Natural killer cell treated with Interleukin-12 subunit alpha and Interleukin-12 subunit beta and Interleukin-15 and Interleukin-18, amount 100 ng/mL, for 72 hours (primary cell): ENCODE results near the gene GAS7. TPM values are rescaled to one million over a fixed set of nuclear protein-coding genes. Genes with fewer than 3 reads are reported as not detected.
"Not testable (repeated sequence)": the region's sequence is repeated elsewhere in the genome, so short reads cannot be mapped to it uniquely, and the experiment has no call there.

Source experiments
- ATAC-seq, 2 donors: fragments of 150-1000 bp; cut with Tn5 transposase in 1 of 2; sonication (Bioruptor Pico), chemical (Tn5 transposase) in 1 of 2; 2 replicates each; pipeline ENCODE4 v1.10.0; 2021
- DNase-seq: peaks from one replicate; pipeline ENCODE4 v3.0.0; 2022; ENCODE audit warnings: low spot score
- H3K27ac Mint-ChIP-seq, 2 donors: 1 replicate in 1 of 2; 2 replicates in 1 of 2; pipeline ENCODE4 v1.8.0; 2022; ENCODE audit warnings: mixed read lengths in 2 of 2, mild to moderate bottlenecking in 1 of 2, moderate library complexity in 1 of 2
- H3K27me3 Mint-ChIP-seq, 2 donors: 1 replicate in 1 of 2; 2 replicates in 1 of 2; pipeline ENCODE4 v1.8.0; 2022; ENCODE audit warnings: mixed read lengths in 2 of 2
- H3K36me3 Mint-ChIP-seq: one replicate; pipeline ENCODE4 v1.8.0; 2022; ENCODE audit warnings: mixed read lengths
- H3K4me1 Mint-ChIP-seq, 2 donors: 1 replicate in 1 of 2; 2 replicates in 1 of 2; pipeline ENCODE4 v1.8.0; 2022; ENCODE audit warnings: low read depth in 2 of 2, mixed read lengths in 2 of 2, mild to moderate bottlenecking in 1 of 2
- H3K4me3 Mint-ChIP-seq: one replicate; pipeline ENCODE4 v1.8.0; 2022; ENCODE audit warnings: mixed read lengths
- H3K9me3 Mint-ChIP-seq: 2 replicates; pipeline ENCODE4 v1.8.0; 2022; ENCODE audit warnings: mixed read lengths
- total RNA-seq, 2 donors: library from RNA; stranded (reverse); gene quantifications; one replicate each; pipeline ENCODE4 v1.2.3, GENCODE V29; 2022

GAS7 gene
- total RNA-seq, 2 donors from 2014 or later = 4.9 to 5.5 TPM

DNA sequence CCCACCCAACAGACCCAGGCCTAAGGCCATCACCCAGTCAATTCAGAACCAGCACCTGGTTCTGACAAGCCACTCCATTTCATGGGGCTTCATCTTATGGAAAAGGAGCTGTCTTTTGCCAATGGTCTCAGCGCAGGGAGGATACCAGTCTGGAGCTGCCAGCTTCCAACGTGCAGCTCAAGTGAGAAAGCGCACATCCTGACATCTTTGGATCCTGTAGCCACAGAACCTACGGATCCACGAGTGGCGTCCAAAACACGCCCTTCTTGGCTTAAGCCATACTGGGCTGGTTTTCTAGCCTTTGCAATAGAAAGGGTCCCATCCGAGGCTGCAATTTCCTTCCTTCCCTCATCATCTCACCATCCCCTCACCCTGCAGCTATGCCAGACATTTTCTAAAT is 101.8 kb downstream of the GAS7 start:
- Mint-ChIP-seq H3K4me3 (peak overlapping the region; percentile 46), H3K4me1 (peaks cover 26 to 28% of the 10 kb centered on the region in 2 donors), H3K27me3 (no peaks in the 10 kb centered on the region), H3K36me3 (peaks cover 5% of the 10 kb centered on the region), H3K27ac (peak overlapping the region; percentile 36 to 38), H3K9me3 (peaks cover 4% of the 10 kb centered on the region)
- no peak for ATAC-seq
- DNase-seq = no peak

DNA sequence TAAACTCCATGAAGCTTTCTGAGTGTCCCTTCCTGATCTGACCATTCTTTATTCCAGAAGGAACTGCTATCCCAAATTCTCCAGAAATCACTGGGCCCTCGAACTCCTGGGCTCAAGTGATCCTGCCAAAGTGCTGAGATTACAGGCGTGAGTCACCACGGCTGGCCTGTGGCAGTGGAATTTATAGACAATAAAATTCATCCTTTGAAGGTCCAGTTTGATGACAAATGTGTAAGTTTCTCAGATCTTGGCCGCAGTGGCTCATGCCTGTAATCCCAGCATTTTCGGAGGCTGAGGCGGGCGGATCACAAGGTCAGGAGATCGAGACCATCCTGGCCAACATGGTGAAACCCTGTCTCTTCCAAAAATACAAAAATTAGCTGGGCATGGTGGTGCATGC is 103.1 kb downstream of the GAS7 start:
- H3K9me3 Mint-ChIP-seq, DNase-seq, H3K27me3 Mint-ChIP-seq, H3K36me3 Mint-ChIP-seq, H3K4me3 Mint-ChIP-seq, ATAC-seq: not testable (repeated sequence)
- Mint-ChIP-seq H3K27ac (peak overlapping the region in 1 of 2 donors; percentile 36), H3K4me1 (peaks cover 26 to 28% of the 10 kb centered on the region in 2 donors)

- peaks cover 5% of the 10 kb centered on the region for H3K36me3 Mint-ChIP-seq
- H3K27me3 Mint-ChIP-seq = no peaks in the 10 kb centered on the region
- DNase-seq (no peak), ATAC-seq (no peak)
- H3K4me3 Mint-ChIP-seq = no peak overlapping the region
- no peak overlapping the region for H3K27ac Mint-ChIP-seq
- H3K9me3 Mint-ChIP-seq = peaks cover 4% of the 10 kb centered on the region
- H3K4me1 Mint-ChIP-seq = peaks cover 23 to 26% of the 10 kb centered on the region in 2 donors
Observed at GRCh38 chr17:10094797-10095196, 103.6 kb downstream of the GAS7 start.

GRCh38 chr17:10092595-10092994 is 105.8 kb downstream of the GAS7 start:
- peaks cover 25 to 34% of the 10 kb centered on the region in 2 donors for H3K4me1 Mint-ChIP-seq
- H3K4me3 Mint-ChIP-seq = no peak overlapping the region
- no peak for DNase-seq
- peak overlapping the region in 1 of 2 donors; percentile 14 for H3K27ac Mint-ChIP-seq
- no peak for ATAC-seq
- peaks cover 4% of the 10 kb centered on the region for H3K9me3 Mint-ChIP-seq
- H3K27me3 Mint-ChIP-seq = no peaks in the 10 kb centered on the region
- H3K36me3 Mint-ChIP-seq = peaks cover 5% of the 10 kb centered on the region

DNA sequence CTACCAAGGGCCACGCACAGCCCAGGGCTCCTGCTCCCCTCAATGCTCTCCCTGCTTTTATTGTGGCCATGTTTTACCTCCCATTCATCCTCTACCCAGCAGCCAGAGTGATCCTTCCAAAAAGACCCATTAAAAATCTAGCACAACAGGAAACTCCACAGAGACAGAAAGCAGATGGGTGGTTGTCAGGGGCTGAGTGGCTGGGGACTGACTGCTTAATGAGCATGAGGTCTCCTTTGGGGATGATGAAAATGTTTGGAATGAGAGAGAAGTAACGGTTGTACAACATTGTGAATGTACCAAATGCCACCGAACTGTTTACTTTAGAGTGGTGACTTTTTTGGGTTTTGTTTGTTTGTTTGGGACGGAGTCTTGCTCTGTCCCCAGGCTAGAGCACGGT is 107.4 kb downstream of the GAS7 start:
- peaks cover 27 to 40% of the 10 kb centered on the region in 2 donors for H3K4me1 Mint-ChIP-seq
- H3K27ac Mint-ChIP-seq = no peak overlapping the region
- H3K36me3 Mint-ChIP-seq = peaks cover 5% of the 10 kb centered on the region
- H3K9me3 Mint-ChIP-seq = peaks cover 4% of the 10 kb centered on the region
- no peak overlapping the region for H3K4me3 Mint-ChIP-seq
- ATAC-seq (no peak), DNase-seq (no peak)
- no peaks in the 10 kb centered on the region for H3K27me3 Mint-ChIP-seq

- DNase-seq (no peak), ATAC-seq (no peak)
- Mint-ChIP-seq H3K27ac (no peak overlapping the region), H3K27me3 (no peaks in the 10 kb centered on the region), H3K4me1 (peaks cover 20 to 40% of the 10 kb centered on the region in 2 donors), H3K9me3 (peaks cover 4% of the 10 kb centered on the region), H3K36me3 (peaks cover 5% of the 10 kb centered on the region), H3K4me3 (no peak overlapping the region)
Observed at GRCh38 chr17:10089196-10089804, 109.1 kb downstream of the GAS7 start.

DNA sequence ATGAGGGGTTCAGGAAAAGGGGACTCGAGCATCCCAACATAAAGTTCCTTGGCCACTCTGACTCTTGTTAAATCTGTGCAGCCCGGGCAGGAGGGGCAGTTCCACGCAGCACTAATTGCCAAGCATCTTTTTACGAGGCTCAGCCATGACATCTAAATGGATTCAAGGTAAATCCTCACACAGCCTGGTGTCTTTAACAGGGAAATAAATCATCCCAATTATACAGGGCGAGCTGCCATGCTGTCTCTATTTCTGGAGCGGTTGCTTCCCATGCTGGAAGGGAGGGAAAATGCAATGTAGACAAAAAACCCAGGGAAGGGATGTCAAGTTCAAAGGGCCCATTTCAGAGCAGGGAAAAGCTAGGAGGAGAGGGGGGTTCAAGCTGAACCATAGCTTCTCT is 110.0 kb downstream of the GAS7 start:
- Mint-ChIP-seq H3K4me1 (peaks cover 20 to 43% of the 10 kb centered on the region in 2 donors), H3K27me3 (no peaks in the 10 kb centered on the region), H3K36me3 (peaks cover 5% of the 10 kb centered on the region), H3K9me3 (peaks cover 4% of the 10 kb centered on the region), H3K27ac (no peak overlapping the region), H3K4me3 (no peak overlapping the region)
- ATAC-seq (no peak), DNase-seq (no peak)

DNA sequence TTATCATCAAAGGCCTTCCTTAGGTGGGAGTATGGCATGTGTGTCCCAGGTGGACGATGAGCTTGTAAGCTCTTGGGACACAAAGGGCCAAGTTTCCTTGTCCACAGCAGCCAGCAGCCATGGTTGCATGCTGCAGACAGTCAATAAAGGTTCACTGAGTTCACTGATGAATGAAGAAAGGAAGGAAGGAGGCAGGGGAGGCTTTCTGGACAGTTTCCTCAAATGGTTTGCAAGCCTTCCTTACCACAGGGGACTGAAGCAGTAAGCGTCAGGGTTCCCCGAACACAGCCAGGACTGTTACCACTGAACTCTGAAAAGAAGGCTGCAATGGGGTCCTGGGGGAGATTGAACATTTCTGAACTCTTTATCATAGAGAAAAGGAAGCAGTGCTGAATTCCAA is 111.1 kb downstream of the GAS7 start:
- no peaks in the 10 kb centered on the region for H3K27me3 Mint-ChIP-seq
- no peaks in the 10 kb centered on the region for H3K9me3 Mint-ChIP-seq
- H3K4me1 Mint-ChIP-seq = peaks cover 25 to 46% of the 10 kb centered on the region in 2 donors
- H3K4me3 Mint-ChIP-seq = no peak overlapping the region
- DNase-seq = no peak
- no peak for ATAC-seq
- no peaks in the 10 kb centered on the region for H3K36me3 Mint-ChIP-seq
- H3K27ac Mint-ChIP-seq = peak overlapping the region in 1 of 2 donors; percentile 73

DNA sequence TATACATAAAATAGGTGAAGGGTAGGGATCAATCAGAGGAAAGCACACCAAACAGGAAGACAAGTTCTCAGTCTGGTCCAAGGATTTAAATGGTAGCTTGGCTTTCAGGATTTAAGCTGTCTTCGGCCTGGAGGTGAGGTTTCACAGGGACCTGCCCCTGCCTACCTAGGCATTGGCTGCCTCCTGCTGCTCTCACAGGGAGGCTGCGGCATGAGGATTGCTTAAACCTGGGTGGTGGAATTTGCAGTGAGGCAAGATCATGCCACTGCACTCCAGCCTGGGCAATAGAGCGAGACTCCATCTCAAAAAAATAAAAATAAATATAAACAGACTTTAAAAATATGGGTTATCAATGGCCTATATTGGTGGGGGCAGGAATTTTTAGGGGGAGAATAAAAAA is 114.5 kb downstream of the GAS7 start:
- Mint-ChIP-seq H3K27ac (peak overlapping the region in 1 of 2 donors; percentile 80), H3K4me3 (no peak overlapping the region), H3K9me3 (no peaks in the 10 kb centered on the region), H3K4me1 (peaks cover 53 to 60% of the 10 kb centered on the region in 2 donors), H3K36me3 (peaks cover 9% of the 10 kb centered on the region), H3K27me3 (no peaks in the 10 kb centered on the region)
- ATAC-seq (no peak), DNase-seq (no peak)

- peak; percentile 52 to 60 for ATAC-seq
- no peak for DNase-seq
- Mint-ChIP-seq H3K9me3 (no peaks in the 10 kb centered on the region), H3K4me1 (peaks cover 64 to 67% of the 10 kb centered on the region in 2 donors), H3K27me3 (no peaks in the 10 kb centered on the region), H3K27ac (peak overlapping the region; percentile 25 to 78), H3K4me3 (no peak overlapping the region), H3K36me3 (peaks cover 9% of the 10 kb centered on the region)
Observed at GRCh38 chr17:10082795-10083194, 115.6 kb downstream of the GAS7 start.

GRCh38 chr17:10081571-10082169 is 116.7 kb downstream of the GAS7 start:
- no peaks in the 10 kb centered on the region for H3K27me3 Mint-ChIP-seq
- H3K9me3 Mint-ChIP-seq = peaks cover 2% of the 10 kb centered on the region
- H3K4me1 Mint-ChIP-seq = peaks cover 60 to 63% of the 10 kb centered on the region in 2 donors
- ATAC-seq = peak; percentile 69 to 73
- peak overlapping the region; percentile 56 to 78 for H3K27ac Mint-ChIP-seq
- H3K36me3 Mint-ChIP-seq = peaks cover 9% of the 10 kb centered on the region
- no peak for DNase-seq
- H3K4me3 Mint-ChIP-seq = peak overlapping the region; percentile 71

GRCh38 chr17:10077561-10078299 is 120.7 kb downstream of the GAS7 start:
- H3K9me3 Mint-ChIP-seq = peaks cover 2% of the 10 kb centered on the region
- H3K27me3 Mint-ChIP-seq = no peaks in the 10 kb centered on the region
- DNase-seq (no peak), ATAC-seq (peak; percentile 43 to 82)
- peak overlapping the region; percentile 23 to 56 for H3K27ac Mint-ChIP-seq
- peaks cover 9% of the 10 kb centered on the region for H3K36me3 Mint-ChIP-seq
- peak overlapping the region; percentile 25 for H3K4me3 Mint-ChIP-seq
- peaks cover 50 to 54% of the 10 kb centered on the region in 2 donors for H3K4me1 Mint-ChIP-seq

GRCh38 chr17:10075919-10076318 is 122.5 kb downstream of the GAS7 start:
- Mint-ChIP-seq H3K9me3 (peaks cover 2% of the 10 kb centered on the region), H3K27ac (no peak overlapping the region), H3K4me1 (peaks cover 39 to 40% of the 10 kb centered on the region in 2 donors), H3K4me3 (no peak overlapping the region), H3K27me3 (no peaks in the 10 kb centered on the region), H3K36me3 (peaks cover 5% of the 10 kb centered on the region)
- DNase-seq (no peak), ATAC-seq (no peak)

DNA sequence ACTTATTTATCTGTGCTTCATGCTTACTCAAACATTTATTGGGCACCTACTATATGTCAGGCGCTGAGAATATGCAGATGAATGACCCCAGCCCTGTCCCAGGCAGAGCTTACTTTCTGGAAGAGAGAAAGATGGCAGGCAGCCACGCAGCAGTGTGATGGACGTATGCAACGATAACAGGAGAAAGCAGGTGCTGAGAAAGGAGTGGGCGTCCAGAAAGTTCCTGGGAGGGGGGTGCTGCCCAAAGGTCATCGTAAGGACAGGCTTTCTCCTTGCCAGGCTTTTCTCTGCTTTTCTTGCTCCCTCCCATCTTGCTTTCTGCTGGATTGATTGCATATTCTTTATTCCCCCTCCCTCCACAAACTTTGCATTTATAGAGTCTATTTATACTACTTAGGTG is 124.5 kb downstream of the GAS7 start:
- ATAC-seq (no peak), DNase-seq (no peak)
- H3K36me3 Mint-ChIP-seq = no peaks in the 10 kb centered on the region
- H3K4me1 Mint-ChIP-seq = peaks cover 19 to 36% of the 10 kb centered on the region in 2 donors
- no peak overlapping the region for H3K4me3 Mint-ChIP-seq
- peaks cover 2% of the 10 kb centered on the region for H3K9me3 Mint-ChIP-seq
- H3K27me3 Mint-ChIP-seq = no peaks in the 10 kb centered on the region
- peak overlapping the region in 1 of 2 donors; percentile 3 for H3K27ac Mint-ChIP-seq
